ENCODE measurements around the gene LSM8. TPM values are rescaled to one million over a fixed set of nuclear protein-coding genes. Genes with fewer than 3 reads are reported as not detected.

The LSM8 gene
- total RNA-seq, 1 experiment from 2014 or later, result 29.4 TPM

DNA sequence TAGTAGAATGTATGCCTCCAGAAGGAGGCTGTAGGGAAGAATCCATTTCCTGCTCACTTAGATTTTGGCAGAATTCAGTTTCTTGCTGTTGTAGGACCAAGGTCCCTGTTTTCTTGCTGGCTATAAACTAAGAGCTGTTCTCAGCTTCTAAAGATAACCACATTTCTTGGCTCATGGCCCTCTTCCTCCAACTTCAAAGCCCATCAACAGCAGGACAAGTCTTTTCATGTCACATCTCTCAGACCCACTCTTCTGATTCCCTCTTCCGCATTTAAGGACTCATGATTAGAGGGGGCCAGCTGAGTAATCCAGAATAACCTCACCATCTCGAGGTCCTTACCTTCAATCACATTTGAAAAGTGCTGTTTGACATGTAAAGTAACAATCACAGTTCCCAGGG lies 8.2 kb upstream of the LSM8 start (continued):
- TF ChIP-seq ZNF274 (IDR thresholded peaks at IDR 0.05; ENCODE audit: low read depth, low read length), result no peak
- no peak for TF ChIP-seq POLR2AphosphoS5 (IDR thresholded peaks at IDR 0.05; ENCODE audit: low read depth, low read length)
- no peak for TF ChIP-seq ZFX (IDR thresholded peaks at IDR 0.05)

- H4K20me1 ChIP-seq (ENCODE audit: insufficient read depth), result no peaks in the 10 kb centered on the region
- no peak overlapping the region for H3K4me2 ChIP-seq (ENCODE audit: low read length)
- ATAC-seq (no peak), DNase-seq (ENCODE audit: low read depth, low spot score) (no peak)
- no peak overlapping the region for H3K4me3 ChIP-seq (replicated peaks in 1 of 2; ENCODE audit: low read depth in 1 of 2, low read length in 2 of 2)
- TF ChIP-seq CBX3 (IDR thresholded peaks at IDR 0.05; ENCODE audit: low read depth) (no peak), CEBPB (IDR thresholded peaks at IDR 0.05; ENCODE audit: low read depth) (no peak), SRF (IDR thresholded peaks at IDR 0.05; ENCODE audit: low read depth) (no peak), ZNF274 (IDR thresholded peaks at IDR 0.05; ENCODE audit: low read depth, low read length) (no peak), SP1 (IDR thresholded peaks at IDR 0.05; ENCODE audit: low read depth) (no peak), YY1 (IDR thresholded peaks at IDR 0.05; ENCODE audit: extremely low read depth, insufficient replicate concordance, low read depth, low read length) (no peak)
- TF ChIP-seq, protein P1, sequence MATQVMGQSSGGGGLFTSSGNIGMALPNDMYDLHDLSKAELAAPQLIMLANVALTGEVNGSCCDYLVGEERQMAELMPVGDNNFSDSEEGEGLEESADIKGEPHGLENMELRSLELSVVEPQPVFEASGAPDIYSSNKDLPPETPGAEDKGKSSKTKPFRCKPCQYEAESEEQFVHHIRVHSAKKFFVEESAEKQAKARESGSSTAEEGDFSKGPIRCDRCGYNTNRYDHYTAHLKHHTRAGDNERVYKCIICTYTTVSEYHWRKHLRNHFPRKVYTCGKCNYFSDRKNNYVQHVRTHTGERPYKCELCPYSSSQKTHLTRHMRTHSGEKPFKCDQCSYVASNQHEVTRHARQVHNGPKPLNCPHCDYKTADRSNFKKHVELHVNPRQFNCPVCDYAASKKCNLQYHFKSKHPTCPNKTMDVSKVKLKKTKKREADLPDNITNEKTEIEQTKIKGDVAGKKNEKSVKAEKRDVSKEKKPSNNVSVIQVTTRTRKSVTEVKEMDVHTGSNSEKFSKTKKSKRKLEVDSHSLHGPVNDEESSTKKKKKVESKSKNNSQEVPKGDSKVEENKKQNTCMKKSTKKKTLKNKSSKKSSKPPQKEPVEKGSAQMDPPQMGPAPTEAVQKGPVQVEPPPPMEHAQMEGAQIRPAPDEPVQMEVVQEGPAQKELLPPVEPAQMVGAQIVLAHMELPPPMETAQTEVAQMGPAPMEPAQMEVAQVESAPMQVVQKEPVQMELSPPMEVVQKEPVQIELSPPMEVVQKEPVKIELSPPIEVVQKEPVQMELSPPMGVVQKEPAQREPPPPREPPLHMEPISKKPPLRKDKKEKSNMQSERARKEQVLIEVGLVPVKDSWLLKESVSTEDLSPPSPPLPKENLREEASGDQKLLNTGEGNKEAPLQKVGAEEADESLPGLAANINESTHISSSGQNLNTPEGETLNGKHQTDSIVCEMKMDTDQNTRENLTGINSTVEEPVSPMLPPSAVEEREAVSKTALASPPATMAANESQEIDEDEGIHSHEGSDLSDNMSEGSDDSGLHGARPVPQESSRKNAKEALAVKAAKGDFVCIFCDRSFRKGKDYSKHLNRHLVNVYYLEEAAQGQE (IDR thresholded peaks at IDR 0.05; ENCODE audit: low read depth), result no peak
- no peaks in the 10 kb centered on the region for H3K27me3 ChIP-seq (ENCODE audit: insufficient read depth, low read length)
- peaks cover 0 to 5% of the 10 kb centered on the region in 2 experiments; a peak in 1 of 4 replicates for H3K4me1 ChIP-seq (ENCODE audit: control insufficient read depth in 1 of 2, insufficient read depth in 2 of 2, low read length in 2 of 2)
- CTCF ChIA-PET, result no interaction called here
- peaks cover 16% of the 10 kb centered on the region for H3K79me2 ChIP-seq (ENCODE audit: insufficient read depth, low read length)
- H3K9me2 ChIP-seq (ENCODE audit: insufficient read depth), result no peaks in the 10 kb centered on the region
- no TSS peak for BruUV-seq (replicated peaks)
- intact Hi-C loops (cut with micrococcal nuclease), result no loop called here
- H2AFZ ChIP-seq (ENCODE audit: low read depth, low read length, poor library complexity, severe bottlenecking), result no peak overlapping the region
- no peak overlapping the region for H3K27ac ChIP-seq (ENCODE audit: low read depth, low read length)
- RAD21 ChIA-PET (ENCODE audit: low non-redundant PET in 1 of 2, low total read pairs in 2 of 2, uncharacterized antibody in 2 of 2, unreplicated experiment in 2 of 2), result no interaction called here
- no peaks in the 10 kb centered on the region for H3K9me3 ChIP-seq (ENCODE audit: control insufficient read depth in 1 of 2, insufficient read depth in 1 of 2, low read depth in 1 of 2, low read length in 2 of 2)
- POLR2A ChIA-PET, result no interaction called here
- no peaks in the 10 kb centered on the region for H3K36me3 ChIP-seq (ENCODE audit: control insufficient read depth in 1 of 2, insufficient read depth in 2 of 2, low read length in 2 of 2)
- H3K9ac ChIP-seq (ENCODE audit: low read length), result no peak overlapping the region
Observed at GRCh38 chr7:118179191-118179590, 4.8 kb upstream of the LSM8 start.

All from HCT116 (cell line).